HL-60 (cell line): ENCODE measurements around the gene ATRN.

Experiments
- DNase-seq, 2 experiments: peaks; one replicate each; pipeline ENCODE4 v3.0.0-alpha.2; 2010 to 2020; ENCODE audit warnings: low read depth in 1 of 2, low spot score in 1 of 2
- H3K27ac ChIP-seq: fragments of 250-450 bp; sonication (Bioruptor Pico); replicated peaks from 2 replicates; pipeline ENCODE4 v1.5.1; 2020; ENCODE audit warnings: mild to moderate bottlenecking, moderate library complexity
- H3K27me3 ChIP-seq: fragments of 250-450 bp; sonication (Bioruptor Pico); 2 replicates; pipeline ENCODE4 v1.5.1; 2021; ENCODE audit warnings: mild to moderate bottlenecking, moderate library complexity; ENCODE audit not compliant: insufficient read depth, poor library complexity, severe bottlenecking
- H3K4me3 ChIP-seq: replicated peaks from 2 replicates; pipeline ENCODE4 v1.5.1; 2011; ENCODE audit warnings: mild to moderate bottlenecking, control low read depth, low read length; ENCODE audit not compliant: insufficient read depth
- CTCF ChIP-seq: IDR thresholded peaks from one replicate; pipeline ENCODE4 v1.5.1; 2011; ENCODE audit warnings: low read length, control low read depth, inconsistent platforms; ENCODE audit not compliant: insufficient read depth
- GABPA ChIP-seq: IDR thresholded peaks from 2 replicates; pipeline ENCODE4 v1.6.1; 2012; ENCODE audit warnings: low read depth
- POLR2AphosphoS5 ChIP-seq: IDR thresholded peaks from 2 replicates; pipeline ENCODE4 v1.6.1; 2012; ENCODE audit warnings: low read depth
- REST ChIP-seq: IDR thresholded peaks from 2 replicates; pipeline ENCODE4 v1.6.1; 2012; ENCODE audit warnings: low read depth; ENCODE audit not compliant: insufficient replicate concordance
- SPI1 ChIP-seq: IDR thresholded peaks from 2 replicates; pipeline ENCODE4 v1.6.1; 2012; ENCODE audit warnings: low read depth, mild to moderate bottlenecking, borderline replicate concordance

Gene ATRN

GRCh38 chr20:3660262-3661059 is 189.6 kb downstream of the ATRN start:
- no peak for DNase-seq
- TF ChIP-seq POLR2AphosphoS5 (no peak), SPI1 (no peak), REST (no peak), GABPA (no peak), CTCF (no peak)
- Histone ChIP-seq H3K4me3 (no peak overlapping the region), H3K27me3 (peaks cover 34% of the 10 kb centered on the region), H3K27ac (no peak overlapping the region)

- DNase-seq: no peak
These were observed 190.4 kb downstream of the ATRN start for GRCh38 chr20:3661060-3661813.

More at GRCh38 chr20:3661060-3661813, 190.4 kb downstream of the ATRN start:
- Histone ChIP-seq H3K27ac (no peak overlapping the region), H3K27me3 (peaks cover 34% of the 10 kb centered on the region), H3K4me3 (no peak overlapping the region)
- TF ChIP-seq CTCF (no peak), GABPA (no peak), REST (no peak), SPI1 (no peak), POLR2AphosphoS5 (no peak)
